ENCODE results near the gene CRISP2.

DNA sequence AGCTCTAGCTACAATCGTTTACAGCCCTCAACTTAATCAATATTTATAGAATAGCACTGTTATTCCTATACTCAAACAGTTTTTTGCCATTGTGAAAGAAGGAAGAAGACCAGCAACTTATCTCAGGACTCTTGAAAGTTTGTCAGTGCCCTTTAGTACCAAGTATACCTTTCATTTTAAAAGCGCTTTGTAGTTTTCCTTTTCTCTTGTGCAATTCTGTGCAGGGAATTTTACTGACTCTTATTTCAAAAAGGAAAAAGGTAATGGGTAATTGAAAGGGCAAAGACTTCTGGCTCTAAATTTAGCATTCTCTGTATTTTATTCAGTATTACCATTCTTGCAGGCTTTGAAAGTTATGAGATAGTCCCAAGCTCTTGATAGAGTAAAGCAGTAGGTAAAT is 59.9 kb downstream of the CRISP2 start:
- TF ChIP-seq ZNF274 (IDR thresholded peaks at IDR 0.05; ENCODE audit: low read depth, low read length) (no peak), YY1 (IDR thresholded peaks at IDR 0.05; ENCODE audit: insufficient read depth, insufficient read length) (no peak)

Measured in NT2/D1 (cell line).